HG03045 (cell line): ENCODE measurements around the gene PPFIBP2.
A peak's percentile ranks its signal among the peaks of the same experiment; 100 is the strongest.

ENCODE experiments used
- ATAC-seq: cut with Tn5 transposase; IDR thresholded peaks from one replicate; pipeline ENCODE4 v1.9.1; 2021; ENCODE audit warnings: mild to moderate bottlenecking, moderate library complexity; ENCODE audit not compliant: unreplicated experiment

PPFIBP2 gene

GRCh38 chr11:7548659-7549274 is 35.0 kb downstream of the PPFIBP2 start:
- ATAC-seq, result peak; percentile 78

GRCh38 chr11:7549681-7550080 is 35.9 kb downstream of the PPFIBP2 start:
- ATAC-seq, result no peak

- ATAC-seq, result no peak
These were observed 37.8 kb downstream of the PPFIBP2 start for GRCh38 chr11:7551571-7551970.

- ATAC-seq, result no peak
These were observed 38.9 kb downstream of the PPFIBP2 start for GRCh38 chr11:7552666-7553065.

GRCh38 chr11:7555052-7555699 is 41.4 kb downstream of the PPFIBP2 start:
- no peak for ATAC-seq

- ATAC-seq, result no peak
These were observed 44.2 kb downstream of the PPFIBP2 start for GRCh38 chr11:7558046-7558445.

- ATAC-seq, result no peak
These were observed 45.8 kb downstream of the PPFIBP2 start for GRCh38 chr11:7559398-7560283.

- no peak for ATAC-seq
These were observed 47.8 kb downstream of the PPFIBP2 start for GRCh38 chr11:7561562-7561961.

GRCh38 chr11:7563281-7563680 is 49.5 kb downstream of the PPFIBP2 start:
- ATAC-seq, result no peak

GRCh38 chr11:7564803-7565202 is 51.0 kb downstream of the PPFIBP2 start:
- ATAC-seq, result no peak

- ATAC-seq, result no peak
These were observed 53.5 kb downstream of the PPFIBP2 start for GRCh38 chr11:7567311-7567710.

- no peak for ATAC-seq
These were observed 55.2 kb downstream of the PPFIBP2 start for GRCh38 chr11:7569044-7569443.

GRCh38 chr11:7570241-7570640 is 56.4 kb downstream of the PPFIBP2 start:
- no peak for ATAC-seq

- no peak for ATAC-seq
These were observed 57.2 kb downstream of the PPFIBP2 start for GRCh38 chr11:7570938-7571521.

- ATAC-seq, result no peak
These were observed 57.8 kb downstream of the PPFIBP2 start for GRCh38 chr11:7571640-7572000.

GRCh38 chr11:7572001-7572712 is 58.4 kb downstream of the PPFIBP2 start:
- ATAC-seq, result no peak

GRCh38 chr11:7573193-7573557 is 59.4 kb downstream of the PPFIBP2 start:
- ATAC-seq, result no peak

GRCh38 chr11:7573558-7574296 is 59.9 kb downstream of the PPFIBP2 start:
- no peak for ATAC-seq

GRCh38 chr11:7574491-7575130 is 60.8 kb downstream of the PPFIBP2 start:
- no peak for ATAC-seq
